HG02678 (cell line): ENCODE data around the gene RASA2.
"Not testable (repeated sequence)": the region's sequence is repeated elsewhere in the genome, so short reads cannot be mapped to it uniquely, and the experiment has no call there.

ENCODE experiments used
- ATAC-seq: cut with Tn5 transposase; IDR thresholded peaks from one replicate; pipeline ENCODE4 v1.9.1; 2021; ENCODE audit warnings: mild to moderate bottlenecking, moderate library complexity; ENCODE audit not compliant: unreplicated experiment

Gene RASA2

DNA sequence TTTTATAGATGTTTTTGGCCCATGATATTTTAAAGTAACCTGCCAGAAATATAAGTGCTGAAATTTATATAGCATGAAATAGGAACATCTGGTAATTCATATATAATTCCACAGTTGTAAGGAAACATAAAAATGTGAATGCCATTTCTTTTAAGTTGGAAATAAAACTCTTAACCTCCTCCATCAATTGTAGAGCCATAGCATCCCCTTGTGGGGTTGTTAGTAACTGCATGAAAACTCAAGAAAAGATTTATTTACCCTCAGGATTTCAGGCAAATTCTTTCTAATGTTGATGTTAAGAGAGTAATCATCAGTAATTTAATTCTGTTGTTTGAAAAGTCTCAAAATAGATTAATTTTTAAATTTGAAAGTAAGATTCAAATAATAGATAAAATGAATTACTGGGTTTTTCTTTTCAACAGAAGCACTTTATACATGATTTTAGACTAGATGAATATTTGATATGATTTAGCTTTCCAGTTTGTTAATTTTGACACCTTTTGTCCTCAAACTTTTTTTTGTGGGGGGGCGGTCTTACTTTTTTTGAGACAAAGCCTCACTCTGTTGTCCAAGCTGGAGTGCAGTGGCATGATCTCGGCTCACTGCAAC lies 74.7 kb downstream of the RASA2 start:
- no peak for ATAC-seq

DNA sequence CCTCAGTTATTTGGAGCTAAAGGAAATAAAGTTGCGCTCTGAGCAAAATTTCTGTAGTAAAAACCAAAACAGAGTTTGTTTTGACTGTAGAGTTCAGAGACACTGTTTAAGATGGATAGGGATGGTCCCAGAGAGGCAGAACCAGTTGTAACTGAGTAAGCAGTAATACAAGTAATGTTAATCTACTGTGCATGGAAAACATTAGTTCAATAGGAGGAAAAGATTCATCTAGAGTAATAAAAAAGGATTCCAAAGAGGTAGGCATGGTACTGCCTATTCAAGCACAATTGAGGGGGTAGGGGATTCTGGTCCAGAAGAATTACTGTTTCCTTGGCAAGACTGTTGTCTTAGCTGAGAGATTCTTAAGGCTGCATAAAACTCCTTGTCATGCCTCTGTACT lies 77.4 kb downstream of the RASA2 start:
- ATAC-seq, result no peak

DNA sequence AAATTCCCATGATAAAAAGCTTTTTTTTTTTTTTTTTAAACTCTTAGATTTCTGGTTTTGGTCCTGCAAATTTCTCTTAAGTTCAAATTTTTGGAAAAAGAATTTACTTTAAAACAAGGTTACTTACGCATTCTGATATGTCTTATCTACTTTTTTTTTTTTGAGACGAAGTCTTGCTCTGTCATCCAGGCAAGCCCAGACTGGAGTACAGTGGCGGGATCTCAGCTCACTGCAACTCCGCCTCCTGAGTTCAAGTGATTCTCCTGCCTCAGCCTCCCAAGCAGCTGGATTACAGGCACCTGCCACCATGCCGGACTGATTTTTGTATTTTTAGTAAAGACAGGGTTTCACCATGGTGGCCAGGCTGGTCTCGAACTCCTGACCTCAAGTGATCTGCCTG lies 83.2 kb downstream of the RASA2 start:
- ATAC-seq, result no peak

DNA sequence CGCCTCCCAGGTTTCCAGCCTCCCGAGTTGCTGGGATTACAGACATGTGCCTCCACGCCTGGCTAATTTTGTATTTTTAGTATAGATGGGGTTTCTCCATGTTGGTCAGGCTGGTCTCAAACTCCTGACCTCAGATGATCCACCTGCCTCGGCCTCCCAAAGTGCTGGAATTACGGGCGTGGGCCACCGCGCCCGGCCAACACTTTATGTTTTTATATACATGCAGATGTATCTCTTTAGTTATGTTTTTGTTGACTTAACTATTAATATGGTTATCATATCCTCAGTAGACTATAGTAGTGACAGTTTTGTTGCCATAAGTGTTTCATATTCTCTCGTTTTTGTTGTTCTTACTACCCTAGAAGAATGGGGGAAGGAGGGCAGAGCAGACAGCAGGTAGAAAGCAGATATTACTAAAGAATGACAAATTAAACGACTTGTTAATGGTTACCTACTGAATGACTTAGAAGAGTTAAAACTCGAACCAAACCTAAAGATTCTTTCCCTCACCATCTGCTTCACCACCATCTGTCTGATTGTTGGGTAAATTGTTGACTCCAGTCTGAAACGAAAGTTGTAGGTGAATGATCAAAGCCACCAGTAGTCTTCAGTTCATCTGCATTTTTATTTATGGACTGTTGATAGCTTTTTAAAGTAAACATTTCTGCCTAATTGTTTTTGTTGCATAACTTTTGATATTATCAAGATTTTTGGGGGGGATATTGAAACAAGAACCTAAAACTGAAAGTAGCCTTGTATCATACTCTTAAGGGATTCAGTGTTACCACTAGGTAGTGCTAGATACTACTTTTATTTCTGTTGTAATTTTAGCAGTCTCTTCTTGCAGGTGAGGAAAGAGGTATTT lies 89.3 kb downstream of the RASA2 start:
- peak; percentile 64 for ATAC-seq

DNA sequence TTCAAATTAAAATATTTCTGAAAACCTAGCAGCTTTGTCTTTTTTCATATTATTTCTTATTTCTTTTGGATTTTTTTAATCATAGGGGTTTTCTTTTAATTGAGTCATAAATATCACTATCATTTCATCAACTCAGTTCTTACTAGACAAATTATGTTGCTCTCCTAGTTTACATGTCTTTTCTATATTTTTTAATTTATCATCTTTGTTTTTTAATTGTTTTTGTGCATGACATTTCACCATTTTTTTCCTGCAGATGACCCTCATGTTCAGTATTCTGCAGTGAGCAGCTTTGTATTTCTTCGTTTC lies 89.9 kb downstream of the RASA2 start:
- no peak for ATAC-seq

- ATAC-seq, result no peak
Observed at GRCh38 chr3:141578202-141578973, 91.6 kb downstream of the RASA2 start.

- no peak for ATAC-seq
Observed at GRCh38 chr3:141594357-141594756, 107.5 kb downstream of the RASA2 start.

GRCh38 chr3:141597931-141598330 lies 111.1 kb downstream of the RASA2 start:
- no peak for ATAC-seq

DNA sequence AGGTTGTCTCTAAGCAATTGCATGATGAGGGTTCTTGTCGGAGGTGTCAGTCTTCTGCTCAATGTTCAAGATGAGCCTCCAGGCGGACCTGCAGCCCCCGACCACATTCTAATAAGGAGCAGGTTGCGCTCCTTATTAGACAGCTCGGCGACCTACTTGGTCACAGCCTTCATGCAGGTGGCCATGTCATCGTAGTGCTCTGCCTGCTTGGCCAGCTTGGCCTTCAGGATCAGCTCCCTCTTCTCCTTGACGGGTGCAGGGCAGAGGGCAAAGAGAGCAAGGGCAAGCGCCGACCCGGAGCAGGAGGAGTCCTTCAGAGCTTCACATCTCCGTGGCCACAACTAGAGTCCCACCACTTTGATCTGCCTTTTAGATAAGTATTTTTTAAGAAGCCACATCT lies 113.5 kb downstream of the RASA2 start:
- ATAC-seq, result no peak

DNA sequence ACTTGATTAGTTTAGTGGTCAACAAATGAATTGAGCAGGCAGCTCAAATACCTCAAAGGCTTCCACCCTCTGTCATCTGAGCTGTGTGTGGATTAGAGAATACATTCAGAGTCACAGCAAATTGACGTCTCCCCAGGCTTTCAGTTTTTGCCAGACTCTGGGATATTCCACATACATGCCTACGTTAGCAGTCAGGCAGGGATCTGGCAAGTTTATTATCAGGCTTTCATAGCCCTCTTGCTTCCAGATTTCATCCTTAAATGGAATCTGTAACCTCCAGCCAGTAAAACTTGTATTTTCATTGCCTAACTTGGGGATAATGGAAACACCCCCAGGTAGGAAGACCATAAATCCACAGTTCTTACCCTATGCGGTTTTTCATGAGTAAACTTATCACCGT lies 115.9 kb downstream of the RASA2 start:
- ATAC-seq, result no peak

- no peak for ATAC-seq
Observed at GRCh38 chr3:141603473-141604035, 116.7 kb downstream of the RASA2 start.

GRCh38 chr3:141605883-141606282 lies 119.1 kb downstream of the RASA2 start:
- no peak for ATAC-seq

DNA sequence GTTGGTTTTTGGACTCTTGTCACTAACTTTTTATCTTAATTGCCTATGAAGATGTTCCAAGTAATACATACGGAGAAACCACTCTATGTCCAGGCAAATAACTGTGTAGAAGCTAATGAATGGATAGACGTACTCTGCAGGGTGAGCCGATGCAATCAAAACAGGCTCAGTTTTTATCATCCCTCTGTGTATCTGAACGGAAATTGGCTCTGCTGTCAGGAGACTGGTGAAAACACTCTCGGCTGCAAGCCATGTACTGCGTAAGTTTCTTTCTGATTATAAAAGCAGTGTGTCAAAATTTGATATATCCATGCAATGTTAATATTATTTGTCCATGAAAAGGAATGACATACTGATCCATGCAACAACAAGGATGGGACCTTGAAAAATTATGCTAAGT lies 121.6 kb downstream of the RASA2 start:
- no peak for ATAC-seq

GRCh38 chr3:141610939-141611338 lies 124.1 kb downstream of the RASA2 start:
- ATAC-seq, result no peak

DNA sequence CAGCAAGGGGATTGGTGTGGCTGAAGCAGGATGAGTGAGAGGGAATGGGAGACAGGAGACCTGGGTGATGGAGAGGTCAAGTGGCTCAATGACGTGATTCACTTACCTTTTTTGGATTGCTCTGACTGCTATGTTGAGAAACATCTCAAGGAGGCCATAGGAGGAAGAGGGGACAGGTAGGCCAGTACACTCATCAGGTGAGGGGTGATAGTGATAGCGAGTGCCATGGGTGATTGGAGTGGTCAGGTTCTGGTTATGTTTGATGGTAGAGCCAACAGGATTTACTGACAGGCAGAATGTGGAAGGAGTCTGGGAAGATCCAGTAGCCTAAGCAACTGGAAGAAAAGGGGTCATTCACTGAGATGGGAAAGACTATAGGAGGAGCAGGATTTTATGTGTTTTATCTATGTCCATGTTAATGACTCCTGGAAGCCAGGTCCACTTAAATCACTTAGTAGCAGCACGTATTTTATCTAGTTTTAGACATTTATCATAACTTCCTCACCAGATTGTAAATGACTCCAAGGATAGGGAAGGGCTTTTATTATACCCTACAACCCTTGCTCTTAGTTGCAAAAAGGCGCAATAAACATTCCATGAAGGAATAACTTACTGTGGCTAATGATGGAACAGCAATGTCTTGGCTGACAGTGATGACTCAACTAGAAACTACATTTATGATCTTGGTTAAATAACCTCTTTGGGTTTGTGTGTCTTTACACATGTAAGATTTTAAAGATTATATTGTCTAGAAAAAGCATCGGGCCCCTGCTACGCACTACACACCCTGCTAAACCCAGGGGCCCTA lies 131.5 kb downstream of the RASA2 start:
- no peak for ATAC-seq

- no peak for ATAC-seq
Observed at GRCh38 chr3:141618938-141619337, 132.1 kb downstream of the RASA2 start.

DNA sequence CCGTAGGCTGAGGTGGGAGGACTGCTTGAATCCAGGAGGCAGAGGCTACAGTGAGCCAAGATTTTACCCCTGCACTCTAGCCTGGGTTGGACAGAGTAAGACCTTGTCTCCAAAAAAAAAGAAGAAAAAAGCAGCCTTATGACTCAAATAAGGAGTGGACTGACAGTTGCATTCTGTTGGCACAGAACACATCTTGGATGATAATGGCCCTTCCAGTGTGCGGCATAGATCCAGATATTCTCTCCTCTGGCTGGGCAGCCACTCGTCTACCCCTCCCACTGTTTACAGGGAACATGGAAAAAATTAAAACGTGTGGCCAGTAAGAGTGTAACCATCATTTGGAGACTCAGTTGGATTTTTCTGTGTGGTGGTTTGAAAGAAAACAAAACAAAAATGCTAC lies 132.6 kb downstream of the RASA2 start:
- no peak for ATAC-seq

- no peak for ATAC-seq
Observed at GRCh38 chr3:141623691-141624090, 136.9 kb downstream of the RASA2 start.

GRCh38 chr3:141625506-141625905 lies 138.7 kb downstream of the RASA2 start:
- ATAC-seq, result no peak

DNA sequence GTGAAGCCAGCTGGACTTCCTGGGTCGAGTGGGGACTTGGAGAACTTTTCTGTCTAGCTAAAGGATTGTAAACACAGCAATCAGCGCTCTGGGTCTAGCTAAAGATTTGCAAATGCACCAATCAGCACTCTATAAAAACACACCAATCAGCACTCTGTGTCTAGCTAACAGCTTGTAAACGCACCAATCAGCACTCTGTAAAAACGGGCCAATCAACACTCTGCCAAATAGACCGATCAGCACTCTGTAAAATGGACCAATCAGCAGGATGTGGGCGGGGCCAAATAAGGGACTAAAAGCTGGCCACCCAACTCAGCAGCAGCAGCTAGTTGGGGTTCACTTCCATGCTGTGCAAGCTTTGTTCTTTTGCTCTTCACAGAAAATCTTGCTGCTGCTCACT lies 141.5 kb downstream of the RASA2 start:
- ATAC-seq, result not testable (repeated sequence)
